T-helper 2 cell treated with Interferon-gamma antibody and Interleukin-4, amounts not matched to agents 5 μg/mL and 100 μg/mL, for 36 hours (primary cell): ENCODE results near the gene ANKRD6.
"Not testable (repeated sequence)": the region's sequence is repeated elsewhere in the genome, so short reads cannot be mapped to it uniquely, and the experiment has no call there.

Source experiments
- DNase-seq: peaks from one replicate; pipeline ENCODE4 v3.0.0; 2021; ENCODE audit warnings: low spot score
- H3K27ac Mint-ChIP-seq: one replicate; pipeline ENCODE4 v1.8.0; 2021; ENCODE audit warnings: mild to moderate bottlenecking, mixed read lengths
- H3K27me3 Mint-ChIP-seq: one replicate; pipeline ENCODE4 v1.8.0; 2021; ENCODE audit warnings: low read depth, mixed read lengths
- H3K36me3 Mint-ChIP-seq: one replicate; pipeline ENCODE4 v1.8.0; 2021; ENCODE audit warnings: low read depth, mixed read lengths
- H3K4me1 Mint-ChIP-seq: one replicate; pipeline ENCODE4 v1.8.0; 2021; ENCODE audit warnings: low read depth, mixed read lengths
- H3K4me3 Mint-ChIP-seq: one replicate; pipeline ENCODE4 v1.8.0; 2022; ENCODE audit warnings: mild to moderate bottlenecking, moderate library complexity, mixed read lengths
- H3K9me3 Mint-ChIP-seq: one replicate; pipeline ENCODE4 v1.8.0; 2021; ENCODE audit warnings: mixed read lengths

The ANKRD6 gene

GRCh38 chr6:89605861-89606260 lies 172.9 kb downstream of the ANKRD6 start:
- H3K27ac Mint-ChIP-seq = no peak overlapping the region
- DNase-seq = no peak
- H3K4me1 Mint-ChIP-seq = no peaks in the 10 kb centered on the region
- no peak overlapping the region for H3K4me3 Mint-ChIP-seq
- H3K9me3 Mint-ChIP-seq = no peaks in the 10 kb centered on the region
- H3K36me3 Mint-ChIP-seq = no peaks in the 10 kb centered on the region
- H3K27me3 Mint-ChIP-seq = no peaks in the 10 kb centered on the region

DNA sequence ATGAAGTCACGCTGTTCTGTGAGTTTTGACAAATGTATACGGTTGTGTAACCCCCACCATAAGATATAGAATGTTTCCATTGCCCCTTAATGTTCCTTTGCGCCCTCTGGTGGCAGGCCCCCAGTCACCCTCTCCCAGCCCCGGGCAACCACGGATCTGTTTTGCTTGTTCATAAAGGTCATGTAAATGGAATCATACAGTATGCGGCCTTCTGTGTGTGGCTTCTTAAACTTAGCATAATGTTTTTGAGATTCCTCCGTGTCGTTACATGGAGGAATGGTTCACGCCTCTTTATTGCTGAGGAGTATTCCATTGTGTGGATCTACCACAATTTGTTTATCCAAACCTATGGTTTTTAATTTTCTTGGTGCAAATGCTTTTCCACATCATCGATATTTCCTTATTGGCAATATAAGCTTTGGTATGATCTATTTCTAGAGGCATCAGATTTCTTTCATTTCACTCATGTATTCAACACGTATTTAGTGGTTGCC lies 177.2 kb downstream of the ANKRD6 start:
- H3K4me3 Mint-ChIP-seq = no peak overlapping the region

DNA sequence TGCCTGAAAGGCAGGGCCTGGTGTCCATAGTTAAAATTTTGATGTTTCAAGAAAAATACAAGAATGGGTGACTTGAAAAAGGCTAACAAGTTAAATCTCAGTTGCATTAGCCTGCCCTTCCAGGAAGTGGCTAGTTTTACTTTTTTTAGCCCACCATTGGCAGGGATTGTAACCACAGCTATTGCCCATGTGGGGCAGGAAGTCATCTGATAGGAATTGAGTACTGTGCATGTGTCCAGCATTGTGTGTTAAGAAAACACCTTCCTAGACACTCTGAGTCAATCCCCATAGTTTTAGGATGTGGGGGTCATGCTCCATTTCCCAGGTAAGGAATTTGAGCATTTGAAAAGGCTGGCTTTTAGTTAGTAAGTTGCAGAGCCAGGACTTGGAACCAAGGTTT lies 178.7 kb downstream of the ANKRD6 start:
- no peak for DNase-seq
- Mint-ChIP-seq H3K27me3 (peaks cover 2% of the 10 kb centered on the region), H3K4me3 (no peak overlapping the region), H3K4me1 (no peaks in the 10 kb centered on the region), H3K9me3 (no peaks in the 10 kb centered on the region), H3K36me3 (no peaks in the 10 kb centered on the region), H3K27ac (no peak overlapping the region)

More for the DNA sequence above, 177.2 kb downstream of the ANKRD6 start:
- Mint-ChIP-seq H3K36me3 (no peaks in the 10 kb centered on the region), H3K27me3 (peaks cover 2% of the 10 kb centered on the region), H3K9me3 (no peaks in the 10 kb centered on the region), H3K27ac (no peak overlapping the region), H3K4me1 (no peaks in the 10 kb centered on the region)
- peak; percentile 51 for DNase-seq

- Mint-ChIP-seq H3K4me1 (no peaks in the 10 kb centered on the region), H3K27ac (no peak overlapping the region)
Observed at GRCh38 chr6:89612121-89612520, 179.2 kb downstream of the ANKRD6 start.

GRCh38 chr6:89613790-89614189 lies 180.8 kb downstream of the ANKRD6 start:
- H3K4me3 Mint-ChIP-seq = no peak overlapping the region
- H3K27ac Mint-ChIP-seq = no peak overlapping the region
- no peak for DNase-seq
- no peaks in the 10 kb centered on the region for H3K9me3 Mint-ChIP-seq
- H3K27me3 Mint-ChIP-seq = peaks cover 2% of the 10 kb centered on the region
- H3K36me3 Mint-ChIP-seq = no peaks in the 10 kb centered on the region
- H3K4me1 Mint-ChIP-seq = no peaks in the 10 kb centered on the region

More at GRCh38 chr6:89612121-89612520, 179.2 kb downstream of the ANKRD6 start:
- H3K4me3 Mint-ChIP-seq = no peak overlapping the region
- H3K27me3 Mint-ChIP-seq = peaks cover 2% of the 10 kb centered on the region
- no peak for DNase-seq
- no peaks in the 10 kb centered on the region for H3K36me3 Mint-ChIP-seq
- H3K9me3 Mint-ChIP-seq = no peaks in the 10 kb centered on the region

DNA sequence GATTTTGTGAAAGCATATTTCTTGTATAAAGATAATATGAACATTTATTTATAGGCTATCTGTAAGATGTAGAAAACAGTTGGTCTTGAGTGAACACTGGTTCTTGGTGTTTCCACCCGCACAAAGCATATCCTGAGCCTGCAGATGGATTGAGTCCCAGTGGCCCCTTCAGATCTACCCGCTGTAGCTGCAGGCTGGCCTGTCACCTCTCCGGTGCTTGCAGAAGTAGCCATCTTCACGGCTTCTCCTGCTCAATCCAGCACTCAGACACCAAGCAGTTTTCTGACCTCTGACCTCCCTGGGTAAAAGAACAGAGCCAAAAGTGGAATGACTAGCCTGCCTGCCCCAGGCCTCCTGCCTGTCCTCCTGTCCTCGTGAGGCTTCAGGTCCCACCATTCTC lies 182.9 kb downstream of the ANKRD6 start:
- no peak for DNase-seq
- H3K4me3 Mint-ChIP-seq = no peak overlapping the region
- H3K27me3 Mint-ChIP-seq = peaks cover 2% of the 10 kb centered on the region
- H3K27ac Mint-ChIP-seq = no peak overlapping the region
- H3K9me3 Mint-ChIP-seq = no peaks in the 10 kb centered on the region
- no peaks in the 10 kb centered on the region for H3K4me1 Mint-ChIP-seq
- H3K36me3 Mint-ChIP-seq = no peaks in the 10 kb centered on the region

DNA sequence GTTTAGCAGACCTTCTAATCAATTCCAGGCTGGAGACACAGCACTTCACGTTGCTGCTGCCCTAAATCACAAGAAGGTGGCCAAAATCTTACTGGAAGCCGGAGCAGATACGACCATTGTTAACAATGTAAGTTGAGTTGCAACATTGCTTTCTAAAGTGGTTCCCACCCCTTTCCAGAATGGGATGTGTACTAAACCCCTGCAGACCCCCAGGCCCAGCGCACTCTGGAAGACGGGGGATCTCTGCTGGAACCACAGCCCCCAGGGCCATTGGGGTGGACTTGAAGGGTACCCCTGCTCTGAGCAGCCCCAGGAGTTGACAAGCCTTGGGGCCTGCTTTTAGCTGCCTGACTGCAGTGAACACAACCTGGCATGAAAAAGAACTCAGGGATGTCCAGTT lies 183.6 kb downstream of the ANKRD6 start:
- Mint-ChIP-seq H3K36me3 (no peaks in the 10 kb centered on the region), H3K4me3 (no peak overlapping the region), H3K27me3 (peaks cover 2% of the 10 kb centered on the region), H3K9me3 (no peaks in the 10 kb centered on the region), H3K4me1 (no peaks in the 10 kb centered on the region), H3K27ac (no peak overlapping the region)
- no peak for DNase-seq

DNA sequence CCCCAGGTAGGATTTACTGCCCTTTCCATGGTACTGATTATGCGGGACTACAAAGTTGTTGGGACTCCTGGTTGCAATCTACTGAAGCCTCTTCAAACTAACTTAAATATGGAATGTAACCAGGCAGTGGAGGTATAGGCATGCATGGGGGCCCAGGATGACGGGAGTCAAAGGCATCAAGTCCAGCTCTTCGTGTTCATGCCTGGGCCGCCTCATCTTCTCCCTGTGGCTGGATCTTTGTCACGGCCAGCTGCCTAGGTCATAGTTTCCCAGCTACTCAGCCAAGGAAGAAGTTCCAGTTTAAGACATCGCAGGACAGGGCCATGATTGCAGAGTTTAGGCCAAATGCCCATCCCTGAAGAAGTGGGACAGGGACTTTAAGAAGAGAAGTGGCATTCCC lies 185.1 kb downstream of the ANKRD6 start:
- H3K4me3 Mint-ChIP-seq = no peak overlapping the region
- no peaks in the 10 kb centered on the region for H3K9me3 Mint-ChIP-seq
- H3K27ac Mint-ChIP-seq = no peak overlapping the region
- DNase-seq = no peak
- no peaks in the 10 kb centered on the region for H3K36me3 Mint-ChIP-seq
- H3K4me1 Mint-ChIP-seq = no peaks in the 10 kb centered on the region
- peaks cover 2% of the 10 kb centered on the region for H3K27me3 Mint-ChIP-seq

- no peak overlapping the region for H3K4me3 Mint-ChIP-seq
- no peaks in the 10 kb centered on the region for H3K4me1 Mint-ChIP-seq
- no peaks in the 10 kb centered on the region for H3K9me3 Mint-ChIP-seq
- H3K27ac Mint-ChIP-seq = no peak overlapping the region
- H3K36me3 Mint-ChIP-seq = no peaks in the 10 kb centered on the region
- H3K27me3 Mint-ChIP-seq = no peaks in the 10 kb centered on the region
- no peak for DNase-seq
Observed at GRCh38 chr6:89619567-89619966, 186.6 kb downstream of the ANKRD6 start.

- no peak overlapping the region for H3K27ac Mint-ChIP-seq
- H3K36me3 Mint-ChIP-seq = no peaks in the 10 kb centered on the region
- no peak for DNase-seq
- H3K4me1 Mint-ChIP-seq = no peaks in the 10 kb centered on the region
- no peaks in the 10 kb centered on the region for H3K27me3 Mint-ChIP-seq
- H3K4me3 Mint-ChIP-seq = no peak overlapping the region
- H3K9me3 Mint-ChIP-seq = no peaks in the 10 kb centered on the region
Observed at GRCh38 chr6:89623749-89624148, 190.8 kb downstream of the ANKRD6 start.

GRCh38 chr6:89630488-89630887 lies 197.5 kb downstream of the ANKRD6 start:
- H3K27me3 Mint-ChIP-seq = no peaks in the 10 kb centered on the region
- peaks cover 12% of the 10 kb centered on the region for H3K36me3 Mint-ChIP-seq
- no peak overlapping the region for H3K4me3 Mint-ChIP-seq
- H3K27ac Mint-ChIP-seq = no peak overlapping the region
- H3K9me3 Mint-ChIP-seq = no peaks in the 10 kb centered on the region
- H3K4me1 Mint-ChIP-seq = no peaks in the 10 kb centered on the region
- DNase-seq = no peak

DNA sequence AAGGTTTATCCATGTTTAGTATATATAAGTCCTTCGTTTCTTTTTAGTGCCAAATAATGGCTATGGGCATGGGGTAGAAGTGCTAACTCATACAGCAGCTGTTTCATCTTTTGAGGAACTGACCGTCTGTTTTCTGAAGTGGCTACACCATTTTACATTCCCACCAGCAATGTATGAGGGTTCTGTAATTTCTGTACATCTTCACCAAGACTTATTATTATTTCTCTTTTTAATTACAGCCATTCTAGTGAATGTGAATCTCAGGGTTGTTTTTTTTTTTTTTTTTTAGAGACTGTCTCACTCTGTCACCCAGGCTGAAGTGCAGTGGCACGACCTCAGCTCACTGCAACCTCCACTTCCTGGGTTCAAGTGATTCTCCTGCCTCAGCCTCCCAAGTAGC lies 203.5 kb downstream of the ANKRD6 start:
- H3K36me3 Mint-ChIP-seq = peaks cover 38% of the 10 kb centered on the region
- H3K9me3 Mint-ChIP-seq, H3K27me3 Mint-ChIP-seq, H3K27ac Mint-ChIP-seq, DNase-seq: not testable (repeated sequence)
- peak overlapping the region; percentile 19 for H3K4me3 Mint-ChIP-seq
- H3K4me1 Mint-ChIP-seq = peaks cover 21% of the 10 kb centered on the region

GRCh38 chr6:89637960-89638319 lies 205.0 kb downstream of the ANKRD6 start:
- Mint-ChIP-seq H3K36me3 (peaks cover 42% of the 10 kb centered on the region), H3K4me1 (peaks cover 21% of the 10 kb centered on the region), H3K9me3 (no peaks in the 10 kb centered on the region), H3K27me3 (no peaks in the 10 kb centered on the region), H3K27ac (peak overlapping the region; percentile 97), H3K4me3 (peak overlapping the region; percentile 92)
- DNase-seq = no peak

- DNase-seq = peak; percentile 90
- Mint-ChIP-seq H3K27ac (peak within 1 kb of the TSS; percentile 97), H3K9me3 (no peaks in the 10 kb centered on the region), H3K27me3 (no peaks in the 10 kb centered on the region), H3K4me3 (peak within 1 kb of the TSS; percentile 92), H3K4me1 (peaks cover 21% of the 10 kb centered on the region), H3K36me3 (peaks cover 43% of the 10 kb centered on the region)
Observed at GRCh38 chr6:89638320-89639195, 205.6 kb downstream of the ANKRD6 start, which contains the start of gene LYRM2. TSS of gene LYRM2 (minus strand) at chr6:89638747. CDS start at chr6:89638716, 31 bp downstream.
